Right lung (tissue), 10 donors: Measurements from ENCODE around the gene ERP29. TPM values are rescaled to one million over a fixed set of nuclear protein-coding genes. Genes with fewer than 3 reads are reported as not detected.
A peak's percentile ranks its signal among the peaks of the same experiment; 100 is the strongest.
"Not testable (repeated sequence)": the region's sequence is repeated elsewhere in the genome, so short reads cannot be mapped to it uniquely, and the experiment has no call there.

ENCODE experiments used
- DNase-seq, 2 donors: peaks; one replicate each; pipeline ENCODE4 v3.0.0-alpha.2; 2013
- long read RNA-seq, 8 donors: transcript quantifications; one replicate each; lab custom pipeline, GENCODE V29; 2026
- polyA plus RNA-seq, 5 donors: library from polyadenylated mRNA; unstranded; fragments of 120-200 nt; gene quantifications; one replicate each; pipeline versions ENCODE4 v1.2.1 to v1.2.3, GENCODE V29; 2013; ENCODE audit warnings: inconsistent platforms in 1 of 5, low replicate concordance in 1 of 5; ENCODE audit not compliant: insufficient read length in 5 of 5, insufficient read depth in 1 of 5

Gene ERP29
- polyA plus RNA-seq = 100 to 1,000 TPM; 128 to 175 (median 146) TPM
- long read RNA-seq, donor 1, transcript ERP29-202 (2 exons, 1,333 nt) = minor isoform, 23 of 124 reads
- long read RNA-seq, donor 1, transcript ERP29-201 (3 exons, 1,735 nt) = major isoform, 89 of 124 reads
- long read RNA-seq, donor 1, partial matches to known transcripts = 10 of 124 reads
- long read RNA-seq, donor 1, other reads (novel, unspliced or antisense) = 0 of 124 reads
- long read RNA-seq, donor 2, transcript ERP29-202 (2 exons, 1,333 nt) = minor isoform, 13 of 76 reads
- long read RNA-seq, donor 2, transcript ERP29-201 (3 exons, 1,735 nt) = major isoform, 63 of 76 reads
- long read RNA-seq, donor 2, partial matches to known transcripts = 0 of 76 reads
- long read RNA-seq, donor 2, other reads (novel, unspliced or antisense) = 0 of 76 reads
- long read RNA-seq, donor 3, transcript ERP29-202 (2 exons, 1,333 nt) = minor isoform, 17 of 85 reads
- long read RNA-seq, donor 3, transcript ERP29-201 (3 exons, 1,735 nt) = major isoform, 68 of 85 reads
- long read RNA-seq, donor 3, partial matches to known transcripts = 0 of 85 reads
- long read RNA-seq, donor 3, other reads (novel, unspliced or antisense) = 0 of 85 reads
- long read RNA-seq, donor 4, transcript ERP29-202 (2 exons, 1,333 nt) = minor isoform, 26 of 78 reads
- long read RNA-seq, donor 4, transcript ERP29-201 (3 exons, 1,735 nt) = major isoform, 51 of 78 reads
- long read RNA-seq, donor 4, partial matches to known transcripts = 0 of 78 reads
- long read RNA-seq, donor 4, other reads (novel, unspliced or antisense) = 0 of 78 reads
- long read RNA-seq, donor 5, transcript ERP29-201 (3 exons, 1,735 nt) = major isoform, 99 of 156 reads
- long read RNA-seq, donor 5, transcript ERP29-202 (2 exons, 1,333 nt) = minor isoform, 38 of 156 reads
- long read RNA-seq, donor 5, partial matches to known transcripts = 18 of 156 reads
- long read RNA-seq, donor 5, other reads (novel, unspliced or antisense) = 0 of 156 reads
- long read RNA-seq, donor 6, transcript ERP29-201 (3 exons, 1,735 nt) = major isoform, 114 of 166 reads
- long read RNA-seq, donor 6, transcript ERP29-202 (2 exons, 1,333 nt) = minor isoform, 46 of 166 reads
- long read RNA-seq, donor 6, partial matches to known transcripts = 6 of 166 reads
- long read RNA-seq, donor 6, other reads (novel, unspliced or antisense) = 0 of 166 reads
- long read RNA-seq, donor 7, transcript ERP29-202 (2 exons, 1,333 nt) = minor isoform, 10 of 58 reads
- long read RNA-seq, donor 7, transcript ERP29-201 (3 exons, 1,735 nt) = major isoform, 47 of 58 reads
- long read RNA-seq, donor 7, partial matches to known transcripts = 0 of 58 reads
- long read RNA-seq, donor 7, other reads (novel, unspliced or antisense) = 0 of 58 reads
- long read RNA-seq, donor 8, transcript ERP29-201 (3 exons, 1,735 nt) = major isoform, 34 of 42 reads
- long read RNA-seq, donor 8, transcript ERP29-202 (2 exons, 1,333 nt) = minor isoform, 8 of 42 reads
- long read RNA-seq, donor 8, partial matches to known transcripts = 0 of 42 reads
- long read RNA-seq, donor 8, other reads (novel, unspliced or antisense) = 0 of 42 reads

- peak; percentile 99 for DNase-seq
These were observed at the start of gene ERP29, which contains the start of gene TMEM116 for GRCh38 chr12:112012775-112013600. ERP29 (plus strand) TSS chr12:112013426; CDS start chr12:112013466, 40 bp downstream. TMEM116 (minus strand) TSS chr12:112013165; CDS start chr12:112005270, 7,895 bp downstream.

GRCh38 chr12:111964935-111965334 lies 48.3 kb upstream of the ERP29 start:
- peak; percentile 17 to 21 for DNase-seq

DNA sequence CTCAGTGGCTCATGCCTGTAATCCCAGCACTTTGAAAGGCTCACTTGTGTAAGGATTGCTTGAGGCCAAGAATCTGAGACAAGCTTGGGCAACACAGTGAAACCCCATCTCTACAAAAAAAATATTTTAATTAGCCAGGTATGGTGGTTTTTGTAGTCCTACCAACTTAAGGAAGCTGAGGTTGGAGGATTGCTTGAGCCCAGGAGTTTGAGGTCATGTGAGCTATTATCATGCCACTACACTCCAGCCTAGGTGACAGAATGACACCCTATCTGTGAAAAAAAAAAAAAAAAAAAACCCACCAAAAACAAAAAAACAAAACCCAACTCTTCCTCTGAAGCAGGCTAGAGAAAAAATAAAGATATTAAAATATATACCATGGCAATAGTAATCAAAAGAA lies 41.4 kb upstream of the ERP29 start:
- DNase-seq = no peak

DNA sequence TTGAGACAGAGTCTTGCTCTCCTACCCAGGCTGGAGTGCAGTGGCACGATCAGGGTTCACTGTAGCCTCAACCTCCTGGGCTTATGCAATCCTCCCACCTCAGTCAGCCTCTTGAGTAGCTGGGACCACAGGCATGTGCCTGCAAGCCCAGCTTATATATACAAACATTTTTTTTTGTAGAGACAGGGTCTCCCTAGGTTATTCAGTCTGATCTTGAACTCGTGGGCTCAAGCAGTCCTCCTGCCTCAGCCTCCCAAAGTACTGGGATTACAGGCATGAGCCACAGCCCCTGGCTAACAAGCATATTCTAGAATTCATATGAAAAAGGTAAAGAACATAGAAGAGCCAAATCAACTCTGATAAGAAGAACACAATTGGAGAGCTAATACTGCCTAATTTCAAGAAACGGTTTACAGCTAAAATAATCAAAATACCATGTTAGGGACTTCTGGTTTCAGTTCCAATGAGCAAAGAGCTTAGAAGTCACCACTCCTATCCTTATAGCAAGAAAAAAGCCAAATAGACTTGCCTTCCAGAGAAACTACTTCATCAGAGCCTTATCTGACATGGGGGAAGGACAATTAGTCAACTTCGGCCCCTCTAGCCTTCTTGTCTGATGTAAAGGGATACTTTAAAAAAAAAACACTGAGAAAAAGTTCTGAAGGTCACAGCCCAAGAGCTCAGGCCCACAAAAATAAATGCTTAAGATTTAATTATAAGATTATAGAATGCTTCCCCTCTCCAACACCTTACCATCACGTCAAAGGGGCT lies 37.9 kb upstream of the ERP29 start:
- DNase-seq = no peak

- no peak for DNase-seq
These were observed 36.9 kb upstream of the ERP29 start for GRCh38 chr12:111976291-111976690.

DNA sequence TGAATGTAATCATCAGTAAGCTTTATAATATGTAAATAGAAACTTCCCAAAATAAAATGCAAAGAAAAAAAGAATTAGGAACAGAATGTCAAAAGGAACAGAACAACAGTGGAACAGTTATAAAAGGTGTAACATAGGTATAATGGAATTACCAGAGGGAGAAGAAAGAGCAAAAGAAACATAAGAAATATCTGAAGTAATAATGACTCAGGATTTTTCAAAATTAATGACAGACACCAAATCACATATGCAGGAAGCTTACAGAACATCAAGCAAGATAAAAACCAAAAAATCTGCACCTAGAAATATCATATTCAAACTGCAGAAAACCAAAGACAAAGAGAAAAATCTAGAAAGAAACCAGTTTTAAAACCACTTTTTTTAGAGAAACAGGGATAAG lies 36.4 kb upstream of the ERP29 start:
- DNase-seq = no peak

GRCh38 chr12:111978545-111978944 lies 34.7 kb upstream of the ERP29 start:
- no peak for DNase-seq

GRCh38 chr12:111980598-111980997 lies 32.6 kb upstream of the ERP29 start:
- no peak for DNase-seq

DNA sequence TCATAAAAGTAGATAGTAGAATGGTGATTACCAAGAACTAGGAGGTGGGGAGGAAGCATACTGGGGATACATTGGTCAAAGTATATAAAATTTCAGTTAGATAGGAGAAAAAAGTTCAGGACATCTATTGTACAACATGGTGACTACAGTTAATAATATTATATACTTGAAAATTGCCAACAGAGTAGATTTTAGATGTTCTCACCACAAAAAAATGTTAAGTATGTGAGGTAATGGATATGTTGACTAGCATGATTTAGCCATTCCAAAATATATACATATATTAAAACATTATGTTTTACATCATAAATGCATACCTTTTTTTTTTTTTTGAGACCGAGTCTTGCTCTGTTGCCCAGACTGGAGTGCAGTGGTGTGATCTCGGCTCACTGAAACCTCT lies 31.2 kb upstream of the ERP29 start:
- no peak for DNase-seq

DNA sequence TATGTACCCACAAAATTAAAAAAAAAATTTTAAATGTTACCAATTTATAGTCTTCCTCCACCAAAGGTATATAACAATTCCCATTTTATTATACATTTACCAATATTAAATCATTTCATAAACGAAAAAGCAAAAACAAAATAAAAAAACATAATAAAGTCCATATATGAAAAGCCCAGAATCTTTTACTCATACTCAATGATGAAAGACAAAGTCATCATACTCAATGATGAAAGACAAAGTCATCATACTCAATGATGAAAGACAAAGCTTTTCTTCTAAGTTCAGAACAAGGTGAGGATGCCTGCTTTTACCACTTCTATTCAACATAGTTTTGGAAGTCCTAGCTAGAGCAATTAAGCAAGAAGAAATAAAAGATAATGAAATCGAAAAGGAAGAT lies 28.4 kb upstream of the ERP29 start:
- DNase-seq = no peak

- DNase-seq = no peak
These were observed 21.7 kb upstream of the ERP29 start for GRCh38 chr12:111991535-111991934.

GRCh38 chr12:111991946-111992345 lies 21.3 kb upstream of the ERP29 start:
- DNase-seq = no peak

GRCh38 chr12:111992464-111992863 lies 20.8 kb upstream of the ERP29 start:
- DNase-seq = no peak

- DNase-seq = no peak
These were observed 19.7 kb upstream of the ERP29 start for GRCh38 chr12:111993292-111994150.

DNA sequence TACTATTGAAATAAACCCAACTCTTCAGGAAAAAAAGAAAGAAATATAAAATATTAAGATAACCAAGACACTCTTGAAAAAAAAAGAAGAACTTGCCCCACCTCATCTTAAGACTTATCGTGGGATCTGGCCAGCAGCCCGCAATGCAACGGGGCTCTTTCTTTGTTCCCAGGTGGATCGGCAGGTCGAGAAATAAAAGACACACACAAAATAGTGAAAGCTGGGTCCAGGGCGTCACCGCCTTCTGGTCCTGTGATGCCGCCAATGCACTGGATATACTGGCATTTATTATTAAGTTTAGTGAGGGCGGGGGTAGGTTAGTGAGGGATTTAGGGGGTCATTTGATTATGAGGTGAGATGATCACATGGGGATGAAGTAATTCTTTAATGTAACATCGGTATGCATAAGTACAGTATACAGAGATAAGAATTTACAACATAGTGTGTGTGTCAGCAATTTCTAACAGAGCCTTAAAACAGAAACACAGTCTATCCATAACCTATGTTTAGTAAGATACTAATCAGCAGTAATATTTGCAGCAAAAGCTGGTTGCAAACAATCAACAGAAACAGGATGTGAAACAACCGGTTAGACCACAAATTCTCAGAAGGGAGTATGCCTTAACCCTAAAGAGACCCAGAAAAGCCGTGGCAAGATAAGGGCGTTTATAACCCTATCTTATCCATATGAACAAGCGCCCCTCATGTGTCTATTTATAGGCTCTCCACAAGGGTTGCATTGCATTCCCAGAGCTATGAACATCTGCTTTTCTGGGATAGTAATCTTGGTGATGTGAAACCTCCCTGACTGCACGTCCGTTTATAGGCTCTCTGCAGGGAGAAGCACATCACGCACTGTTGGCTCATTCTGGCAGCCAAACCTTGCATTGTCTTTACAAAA lies 18.8 kb upstream of the ERP29 start:
- not testable (repeated sequence) for DNase-seq

DNA sequence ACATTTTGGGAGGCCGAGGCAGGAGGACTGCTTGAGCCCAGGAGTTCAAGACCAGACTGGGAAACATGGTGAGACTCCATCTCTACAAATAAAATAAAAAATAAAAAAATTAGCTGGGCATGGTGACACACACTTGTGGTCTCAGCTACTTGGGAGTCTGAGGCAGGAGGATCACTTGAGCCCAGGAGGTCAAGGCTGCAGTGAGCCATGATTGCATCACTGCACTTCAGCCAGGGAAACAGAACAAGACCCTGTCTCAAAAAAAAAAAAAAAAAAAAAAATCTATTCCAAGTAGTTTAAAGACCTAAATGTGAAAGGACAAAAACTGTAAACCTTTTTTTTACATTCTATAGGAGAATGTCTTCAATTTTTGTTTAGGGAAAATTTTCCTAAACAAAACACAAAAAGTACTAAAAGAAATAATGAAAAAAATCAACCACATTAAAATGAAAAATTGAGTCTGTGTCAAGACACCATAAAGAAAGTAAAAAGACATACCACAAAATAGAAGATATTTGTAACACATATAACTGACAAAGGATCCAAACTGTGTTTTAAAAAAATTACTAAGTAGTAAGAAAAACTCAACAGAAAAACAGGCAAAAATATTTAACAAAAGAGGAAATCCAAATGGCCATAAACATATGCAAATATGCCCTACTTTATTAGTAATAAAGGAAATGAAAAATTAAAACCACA lies 17.3 kb upstream of the ERP29 start:
- no peak for DNase-seq

GRCh38 chr12:111997300-111997699 lies 15.9 kb upstream of the ERP29 start:
- no peak for DNase-seq
